Right atrium auricular region (tissue), 2 donors: ENCODE data around the gene BOLA1. TPM values are rescaled to one million over a fixed set of nuclear protein-coding genes. Genes with fewer than 3 reads are reported as not detected.
A peak's percentile ranks its signal among the peaks of the same experiment; 100 is the strongest.

ENCODE experiments used
- DNase-seq: peaks from one replicate; pipeline ENCODE4 v3.0.0-alpha.2; 2019; ENCODE audit warnings: low spot score
- H3K27ac ChIP-seq, 2 donors: fragments of 200-600 bp; sonication (generic); 1 replicate in 1 of 2; 2 replicates in 1 of 2; pipeline ENCODE4 v1.5.1; 2016 to 2019
- H3K27me3 ChIP-seq, 2 donors: fragments of 200-600 bp; sonication (generic); one replicate each; pipeline versions ENCODE4 v1.5.1 to v1.6.0; 2017 to 2019
- H3K36me3 ChIP-seq: fragments of 200-600 bp; sonication (generic); one replicate; pipeline ENCODE4 v1.5.1; 2016
- H3K4me1 ChIP-seq, 2 donors: fragments of 200-600 bp; sonication (generic); one replicate each; pipeline versions ENCODE4 v1.5.1 to v1.6.0; 2017 to 2019
- H3K4me3 ChIP-seq, 2 donors: fragments of 200-600 bp; sonication (generic); 1 replicate in 1 of 2; 2 replicates in 1 of 2; pipeline ENCODE4 v1.5.1; 2017 to 2019; ENCODE audit warnings: mild to moderate bottlenecking in 1 of 2, moderate library complexity in 1 of 2
- H3K9me3 ChIP-seq, 2 donors: fragments of 200-600 bp; sonication (generic); one replicate each; pipeline ENCODE4 v1.5.1; 2019
- total RNA-seq, 2 donors: library from RNA; depleted of rRNA; stranded (reverse); fragments of >200 nt; gene quantifications; one replicate each; pipeline ENCODE4 v1.1.0, GENCODE V29; 2016
- TF ChIP-seq, protein P1 (sequence below), 2 donors: fragments of 200-600 bp; sonication (generic); IDR thresholded peaks; one replicate each; pipeline ENCODE4 v1.5.1; 2019; ENCODE audit warnings: antibody characterized with exemption in 2 of 2

The BOLA1 gene
- total RNA-seq, 2 donors from 2014 or later: 26.3 to 28.0 TPM

GRCh38 chr1:149888999-149889289 is 10.4 kb upstream of the BOLA1 start:
- TF ChIP-seq, protein P1, sequence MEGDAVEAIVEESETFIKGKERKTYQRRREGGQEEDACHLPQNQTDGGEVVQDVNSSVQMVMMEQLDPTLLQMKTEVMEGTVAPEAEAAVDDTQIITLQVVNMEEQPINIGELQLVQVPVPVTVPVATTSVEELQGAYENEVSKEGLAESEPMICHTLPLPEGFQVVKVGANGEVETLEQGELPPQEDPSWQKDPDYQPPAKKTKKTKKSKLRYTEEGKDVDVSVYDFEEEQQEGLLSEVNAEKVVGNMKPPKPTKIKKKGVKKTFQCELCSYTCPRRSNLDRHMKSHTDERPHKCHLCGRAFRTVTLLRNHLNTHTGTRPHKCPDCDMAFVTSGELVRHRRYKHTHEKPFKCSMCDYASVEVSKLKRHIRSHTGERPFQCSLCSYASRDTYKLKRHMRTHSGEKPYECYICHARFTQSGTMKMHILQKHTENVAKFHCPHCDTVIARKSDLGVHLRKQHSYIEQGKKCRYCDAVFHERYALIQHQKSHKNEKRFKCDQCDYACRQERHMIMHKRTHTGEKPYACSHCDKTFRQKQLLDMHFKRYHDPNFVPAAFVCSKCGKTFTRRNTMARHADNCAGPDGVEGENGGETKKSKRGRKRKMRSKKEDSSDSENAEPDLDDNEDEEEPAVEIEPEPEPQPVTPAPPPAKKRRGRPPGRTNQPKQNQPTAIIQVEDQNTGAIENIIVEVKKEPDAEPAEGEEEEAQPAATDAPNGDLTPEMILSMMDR (IDR thresholded peaks at IDR 0.05): no peak
- DNase-seq: peak; percentile 66

DNA sequence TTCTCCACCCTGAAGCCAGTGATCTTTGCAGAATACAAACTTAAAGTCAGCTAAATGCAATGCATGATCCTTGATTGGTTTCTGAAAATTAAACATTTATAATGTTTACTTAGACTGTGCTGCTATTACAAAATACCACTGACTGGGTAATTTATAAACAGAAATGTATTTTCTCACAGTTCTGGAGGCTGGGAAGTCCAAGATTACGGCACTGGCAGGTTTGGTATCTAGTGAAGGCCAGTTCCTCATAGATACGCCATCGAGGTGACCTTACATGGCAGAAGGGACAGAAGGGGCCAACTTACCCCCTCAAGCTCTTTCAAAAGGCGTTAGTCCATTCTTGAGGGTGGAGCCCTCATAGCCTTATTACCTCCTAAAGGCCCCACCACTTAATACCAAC is 2.8 kb upstream of the BOLA1 start:
- Histone ChIP-seq H3K36me3 (no peaks in the 10 kb centered on the region), H3K4me1 (peaks cover 0 to 8% of the 10 kb centered on the region in 2 donors), H3K27me3 (no peaks in the 10 kb centered on the region), H3K27ac (no peak overlapping the region), H3K9me3 (no peaks in the 10 kb centered on the region), H3K4me3 (no peak overlapping the region)
- TF ChIP-seq, protein P1 (IDR thresholded peaks at IDR 0.05): no peak
- no peak for DNase-seq

More at GRCh38 chr1:149888999-149889289, 10.4 kb upstream of the BOLA1 start:
- H3K36me3 ChIP-seq: no peaks in the 10 kb centered on the region
- peak overlapping the region; percentile 64 to 66 for H3K4me3 ChIP-seq
- H3K9me3 ChIP-seq: no peaks in the 10 kb centered on the region
- H3K27ac ChIP-seq: peak overlapping the region; percentile 95 to 99
- H3K27me3 ChIP-seq: no peaks in the 10 kb centered on the region
- peaks cover 0 to 12% of the 10 kb centered on the region in 2 donors for H3K4me1 ChIP-seq

DNA sequence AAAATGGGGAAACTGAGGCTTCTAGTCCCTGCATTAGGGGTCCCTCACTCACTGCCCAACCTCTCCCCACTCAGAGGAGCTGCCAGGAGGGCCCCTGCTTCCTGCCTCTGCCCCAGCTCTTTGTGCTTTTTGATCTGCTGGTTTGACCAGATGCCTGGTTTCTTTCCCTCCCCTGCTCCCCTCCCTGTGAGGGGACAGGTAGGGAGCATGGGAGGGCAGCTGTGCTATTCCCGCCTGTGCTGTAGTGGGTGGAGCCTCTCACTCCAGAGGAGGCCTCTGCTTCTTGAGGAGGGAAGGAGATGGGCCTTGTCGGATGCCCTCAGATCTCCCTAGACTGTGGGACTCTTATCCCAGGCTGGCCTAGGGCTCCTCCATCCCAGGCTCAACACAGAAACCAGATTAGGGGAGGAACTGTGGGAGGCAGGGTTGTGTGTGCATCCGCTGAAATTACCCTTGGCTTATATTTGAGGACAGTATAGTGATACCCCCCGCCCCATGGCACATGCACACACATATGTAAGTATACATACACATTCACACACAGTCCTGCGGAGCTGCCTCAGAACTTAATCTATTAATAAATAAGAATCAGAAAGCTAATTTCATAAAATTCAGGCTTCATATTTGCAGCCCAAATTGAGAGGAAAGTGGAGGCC is 4.6 kb downstream of the BOLA1 start:
- Histone ChIP-seq H3K4me1 (peaks cover 0 to 8% of the 10 kb centered on the region in 2 donors), H3K27me3 (no peaks in the 10 kb centered on the region), H3K27ac (no peak overlapping the region), H3K36me3 (no peaks in the 10 kb centered on the region), H3K4me3 (no peak overlapping the region), H3K9me3 (no peaks in the 10 kb centered on the region)
- DNase-seq: no peak
- TF ChIP-seq, protein P1 (IDR thresholded peaks at IDR 0.05): no peak

DNA sequence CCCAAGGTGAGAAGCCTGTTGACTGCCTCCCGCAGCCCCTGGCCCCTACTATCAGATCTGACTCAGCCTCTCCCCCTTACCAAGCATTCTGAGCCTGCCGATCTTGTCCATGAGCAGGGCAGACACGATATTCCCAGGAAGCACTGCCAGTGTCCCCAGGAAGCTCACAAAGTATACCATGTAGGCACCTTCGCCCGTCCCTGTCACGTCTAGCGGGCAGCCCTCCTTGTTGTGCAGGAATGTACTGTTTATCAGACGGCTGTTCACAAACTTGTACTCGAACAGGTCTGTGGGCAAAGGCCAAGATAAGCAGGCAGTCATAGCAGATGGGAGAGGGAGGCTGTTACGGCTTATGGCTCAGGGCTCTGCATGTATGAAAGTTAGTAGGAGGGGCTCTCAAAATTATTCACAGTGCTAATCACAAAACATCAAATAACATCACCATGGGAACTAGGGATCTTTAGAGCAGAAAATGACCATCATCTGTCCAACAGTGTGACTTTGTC is 7.3 kb downstream of the BOLA1 start:
- Histone ChIP-seq H3K9me3 (no peaks in the 10 kb centered on the region), H3K4me3 (no peak overlapping the region), H3K4me1 (no peaks in the 10 kb centered on the region), H3K36me3 (no peaks in the 10 kb centered on the region), H3K27me3 (no peaks in the 10 kb centered on the region), H3K27ac (no peak overlapping the region)
- no peak for DNase-seq
- TF ChIP-seq, protein P1 (IDR thresholded peaks at IDR 0.05): no peak

- Histone ChIP-seq H3K4me3 (no peak overlapping the region), H3K27ac (no peak overlapping the region), H3K9me3 (no peaks in the 10 kb centered on the region), H3K4me1 (peaks cover 0 to 15% of the 10 kb centered on the region in 2 donors), H3K27me3 (no peaks in the 10 kb centered on the region), H3K36me3 (no peaks in the 10 kb centered on the region)
- DNase-seq: no peak
- TF ChIP-seq, protein P1 (IDR thresholded peaks at IDR 0.05): no peak
These were observed 15.2 kb downstream of the BOLA1 start for GRCh38 chr1:149914545-149914944.
